NCI-H345 (cell line): Measurements from ENCODE around the gene KPRP.

Experiments
- DNase-seq: peaks from one replicate; lab custom pipeline; 2025; lab: John Stamatoyannopoulos, UW

The KPRP gene

GRCh38 chr1:152757747-152758146 lies at the start of gene KPRP:
TSS of gene KPRP (plus strand) at chr1:152758025. CDS start at chr1:152759589, 1,564 bp downstream.
- no peak for DNase-seq

GRCh38 chr1:152718238-152718637 lies 39.6 kb upstream of the KPRP start:
- DNase-seq, result no peak

GRCh38 chr1:152725261-152725660 lies 32.6 kb upstream of the KPRP start:
- DNase-seq, result no peak

- DNase-seq, result no peak
Observed at GRCh38 chr1:152728986-152729385, 28.8 kb upstream of the KPRP start.

GRCh38 chr1:152735648-152736047 lies 22.2 kb upstream of the KPRP start:
- no peak for DNase-seq

- no peak for DNase-seq
Observed at GRCh38 chr1:152737997-152738396, 19.8 kb upstream of the KPRP start.

- DNase-seq, result no peak
Observed at GRCh38 chr1:152739841-152740240, 18.0 kb upstream of the KPRP start.

- no peak for DNase-seq
Observed at GRCh38 chr1:152741656-152742055, 16.2 kb upstream of the KPRP start.

- DNase-seq, result no peak
Observed at GRCh38 chr1:152743371-152744145, 14.3 kb upstream of the KPRP start.

- no peak for DNase-seq
Observed at GRCh38 chr1:152745289-152745704, 12.5 kb upstream of the KPRP start.

- DNase-seq, result no peak
Observed at GRCh38 chr1:152745765-152746444, 11.9 kb upstream of the KPRP start.

- no peak for DNase-seq
Observed at GRCh38 chr1:152747831-152748230, 10.0 kb upstream of the KPRP start.

- DNase-seq, result no peak
Observed at GRCh38 chr1:152752225-152752624, 5.6 kb upstream of the KPRP start.

- DNase-seq, result no peak
Observed at GRCh38 chr1:152753586-152753985, 4.2 kb upstream of the KPRP start.

- no peak for DNase-seq
Observed at GRCh38 chr1:152756872-152757271, 953 bp upstream of the KPRP start.

- no peak for DNase-seq
Observed at GRCh38 chr1:152758636-152759035, 811 bp downstream of the KPRP start.

GRCh38 chr1:152759453-152760173 lies 1.8 kb downstream of the KPRP start:
- no peak for DNase-seq

GRCh38 chr1:152760551-152761190 lies 2.8 kb downstream of the KPRP start:
- no peak for DNase-seq

GRCh38 chr1:152761609-152762213 lies 3.9 kb downstream of the KPRP start:
- DNase-seq, result no peak

GRCh38 chr1:152768847-152769533 lies 11.2 kb downstream of the KPRP start:
- DNase-seq, result no peak

GRCh38 chr1:152770411-152770810 lies 12.6 kb downstream of the KPRP start:
- no peak for DNase-seq
